ENCODE data around the gene CNTN1.
"Not testable (repeated sequence)": the region's sequence is repeated elsewhere in the genome, so short reads cannot be mapped to it uniquely, and the experiment has no call there.

CNTN1 gene

DNA sequence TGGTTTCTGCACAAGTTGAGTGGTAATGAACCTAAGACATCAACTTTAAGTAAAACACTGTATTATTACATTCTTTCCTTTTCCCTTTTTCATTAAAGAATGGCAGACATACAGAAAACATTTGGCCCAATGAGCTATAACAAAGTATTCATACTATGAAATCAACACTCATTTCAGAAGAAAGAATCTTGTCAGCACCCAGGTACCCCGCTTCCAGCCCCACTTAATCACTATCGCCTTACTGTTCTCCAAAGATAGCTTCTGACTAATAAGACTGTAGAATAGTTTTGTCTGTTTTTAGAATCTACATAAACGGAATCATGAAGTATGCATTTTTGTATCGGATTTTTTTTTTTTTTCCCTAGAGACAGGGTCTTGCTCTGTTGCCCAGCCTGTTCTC lies 9.5 kb downstream of the CNTN1 start:
- DNase-seq (ENCODE audit: low spot score): no peak

DNA sequence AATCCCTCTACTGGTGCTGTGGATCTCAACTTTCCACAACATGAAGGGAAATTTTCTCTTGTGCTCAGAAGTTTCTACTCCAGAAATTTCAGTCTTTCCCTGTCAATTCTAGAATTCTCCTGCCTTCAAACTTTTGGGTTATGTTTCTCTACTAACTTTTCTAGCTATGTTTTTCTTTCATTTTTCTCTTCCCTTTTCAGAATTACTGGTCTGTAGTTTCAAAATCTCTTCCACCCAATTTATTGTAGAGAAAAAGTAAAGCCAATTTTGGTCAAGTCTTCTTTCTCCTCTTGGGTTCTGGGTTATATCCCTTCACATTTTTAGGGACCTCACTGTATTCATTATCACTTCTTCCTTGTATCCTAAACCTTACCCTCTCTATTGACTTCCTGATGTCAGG lies 18.9 kb downstream of the CNTN1 start:
- no peak for DNase-seq (ENCODE audit: low spot score)

DNA sequence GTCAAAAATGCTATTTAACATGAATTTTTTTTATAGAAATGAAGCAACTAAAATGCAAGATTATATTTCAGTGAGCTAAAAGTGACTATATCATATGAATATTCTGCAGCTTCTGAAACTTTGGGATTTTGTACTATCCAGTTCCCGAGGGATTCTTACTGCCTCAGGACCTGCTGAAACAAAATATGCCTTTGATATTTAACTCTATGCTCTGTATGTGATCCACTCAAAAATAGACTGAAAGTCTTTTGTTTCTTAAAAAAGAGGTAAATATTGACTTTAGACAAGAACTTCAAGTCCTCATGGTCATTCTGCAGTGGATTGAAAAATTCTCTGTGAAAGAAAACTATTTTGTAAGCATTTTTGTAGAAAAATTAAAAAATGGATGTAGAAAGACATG lies 22.4 kb downstream of the CNTN1 start:
- no peak for DNase-seq (ENCODE audit: low spot score)

GRCh38 chr12:40716037-40716436 lies 23.8 kb downstream of the CNTN1 start:
- no peak for DNase-seq (ENCODE audit: low spot score)

DNA sequence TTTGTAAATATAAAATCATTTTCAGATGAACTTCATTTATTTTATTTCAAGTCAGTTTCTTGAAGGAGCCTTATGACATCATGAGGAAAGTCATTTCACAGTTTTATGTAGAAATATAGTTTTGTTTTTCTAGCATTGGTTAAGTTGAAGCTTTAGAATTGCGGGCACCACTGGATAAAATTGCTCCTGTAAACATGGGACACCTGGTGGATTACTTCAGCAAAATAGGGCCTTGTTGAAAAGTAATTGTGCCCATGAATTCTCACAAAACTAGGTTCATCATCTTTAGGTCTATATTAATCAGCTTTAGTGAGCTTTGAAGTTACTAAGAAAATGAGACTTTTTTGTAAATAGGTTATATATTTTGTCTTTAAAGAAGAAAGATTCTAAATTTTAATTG lies 25.3 kb downstream of the CNTN1 start:
- no peak for DNase-seq (ENCODE audit: low spot score)

DNA sequence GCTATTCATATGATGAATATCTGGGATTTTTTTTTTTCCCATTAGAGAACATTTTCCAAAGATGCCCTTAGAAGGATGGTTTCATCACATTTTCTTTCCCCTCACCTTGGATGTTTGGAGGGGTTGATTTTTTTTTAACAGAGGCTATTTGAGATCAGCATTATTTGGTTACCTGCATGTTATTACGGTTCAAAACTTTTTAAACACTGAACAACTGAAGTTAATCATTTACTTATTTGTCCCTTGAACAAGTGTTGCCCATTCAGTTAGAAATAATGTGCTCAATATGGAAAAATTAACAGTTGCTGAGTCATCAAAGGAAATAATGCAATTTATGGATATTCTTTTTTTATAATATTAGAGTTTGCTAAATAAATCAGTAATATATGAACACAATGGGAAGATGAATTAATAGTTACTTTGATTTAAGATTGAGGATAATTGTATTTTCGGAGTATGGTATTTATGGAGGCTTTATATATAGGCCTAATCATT lies 26.7 kb downstream of the CNTN1 start:
- DNase-seq (ENCODE audit: low spot score): no peak

- DNase-seq (ENCODE audit: low spot score): no peak
These were observed 30.8 kb downstream of the CNTN1 start for GRCh38 chr12:40723001-40723400.

DNA sequence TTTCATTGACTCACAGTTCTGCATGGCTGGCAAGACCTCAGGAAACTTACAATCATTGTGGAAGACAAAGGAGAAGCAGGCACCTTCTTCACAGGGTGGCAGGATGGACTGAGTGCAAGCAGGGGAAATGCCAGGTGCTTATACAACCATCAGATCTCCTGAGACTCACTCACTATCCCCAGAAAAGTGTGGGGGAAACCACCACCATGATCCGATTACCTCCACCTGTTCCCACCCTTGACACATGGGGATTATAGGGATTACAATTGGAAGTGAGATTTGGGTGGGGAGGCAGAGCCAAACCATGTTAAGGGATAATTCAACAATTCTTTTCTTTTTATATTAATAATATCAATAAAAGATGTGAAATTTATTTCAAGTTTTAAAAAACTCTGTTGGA lies 34.1 kb downstream of the CNTN1 start:
- no peak for DNase-seq (ENCODE audit: low spot score)

DNA sequence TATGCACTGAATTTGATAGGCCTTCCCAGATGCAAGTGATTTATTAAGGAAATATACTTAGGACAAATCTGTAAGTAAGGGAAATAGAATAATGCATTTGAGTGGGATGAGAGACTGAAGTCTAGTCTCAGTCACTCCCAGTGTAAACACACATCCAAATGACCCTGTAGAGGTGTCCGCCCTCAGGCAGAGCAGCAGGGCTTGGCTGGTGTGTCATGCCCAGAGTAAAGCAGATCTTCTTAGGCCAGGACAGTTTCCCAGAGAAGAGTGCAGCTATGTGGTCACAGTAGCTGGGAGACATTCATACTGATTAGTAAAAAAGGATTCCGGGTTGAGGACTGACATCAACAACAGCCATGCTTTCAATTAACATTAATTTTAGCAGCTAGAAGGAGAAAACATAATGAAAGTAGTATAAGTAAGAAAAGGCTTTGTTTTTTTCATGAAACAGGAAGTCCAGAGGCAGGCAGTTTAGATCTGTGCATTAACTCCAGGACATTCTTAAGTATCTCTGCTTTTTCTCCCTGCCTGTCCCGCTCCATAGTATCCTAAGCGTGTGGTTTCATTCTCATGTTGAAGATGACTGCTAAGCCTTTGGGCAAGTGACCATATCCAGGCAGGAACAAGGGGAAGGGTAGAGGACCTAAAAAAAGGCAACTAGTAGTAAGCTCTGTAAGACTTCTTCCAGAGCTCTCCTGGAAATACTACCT lies 35.7 kb downstream of the CNTN1 start:
- no peak for DNase-seq (ENCODE audit: low spot score)

DNA sequence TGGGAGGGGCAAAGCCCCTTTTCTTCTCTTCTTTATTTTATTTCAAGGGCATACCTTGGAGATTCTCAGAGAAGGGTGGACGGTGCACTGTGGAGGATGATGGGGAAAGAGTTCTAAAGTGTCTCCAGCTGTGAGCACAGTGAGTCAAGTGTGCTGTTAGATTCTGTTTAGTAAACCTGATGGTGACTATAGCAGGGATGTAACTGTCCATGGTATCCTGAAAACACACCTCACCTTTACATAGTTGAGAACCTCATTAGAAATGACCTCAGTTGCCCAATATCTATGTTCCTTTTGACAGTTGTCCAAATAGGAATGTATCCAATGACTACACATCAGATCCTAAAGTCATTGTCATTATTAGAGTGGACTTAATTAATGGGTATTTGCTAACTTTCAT lies 38.0 kb downstream of the CNTN1 start:
- DNase-seq (ENCODE audit: low spot score): no peak

- no peak for DNase-seq (ENCODE audit: low spot score)
These were observed 41.6 kb downstream of the CNTN1 start for GRCh38 chr12:40733871-40734270.

DNA sequence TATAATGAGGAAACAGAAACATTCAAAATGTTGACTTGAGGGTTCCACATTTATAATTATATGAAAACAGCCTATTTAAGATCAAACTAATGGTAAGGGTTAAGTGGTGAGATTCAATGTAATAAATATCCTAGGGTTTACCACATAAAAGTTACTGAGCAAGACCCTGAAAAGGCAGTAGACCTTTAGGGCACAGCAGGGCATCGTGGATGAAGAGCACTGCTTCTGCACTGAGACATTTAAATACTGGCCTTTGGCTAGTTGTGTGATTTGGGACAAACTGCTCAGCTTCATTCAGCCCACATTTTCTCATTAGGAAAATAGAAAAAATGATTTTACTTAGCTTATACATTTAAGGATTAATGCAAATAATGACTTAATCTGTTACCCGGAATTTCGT lies 42.0 kb downstream of the CNTN1 start:
- DNase-seq (ENCODE audit: low spot score): no peak

DNA sequence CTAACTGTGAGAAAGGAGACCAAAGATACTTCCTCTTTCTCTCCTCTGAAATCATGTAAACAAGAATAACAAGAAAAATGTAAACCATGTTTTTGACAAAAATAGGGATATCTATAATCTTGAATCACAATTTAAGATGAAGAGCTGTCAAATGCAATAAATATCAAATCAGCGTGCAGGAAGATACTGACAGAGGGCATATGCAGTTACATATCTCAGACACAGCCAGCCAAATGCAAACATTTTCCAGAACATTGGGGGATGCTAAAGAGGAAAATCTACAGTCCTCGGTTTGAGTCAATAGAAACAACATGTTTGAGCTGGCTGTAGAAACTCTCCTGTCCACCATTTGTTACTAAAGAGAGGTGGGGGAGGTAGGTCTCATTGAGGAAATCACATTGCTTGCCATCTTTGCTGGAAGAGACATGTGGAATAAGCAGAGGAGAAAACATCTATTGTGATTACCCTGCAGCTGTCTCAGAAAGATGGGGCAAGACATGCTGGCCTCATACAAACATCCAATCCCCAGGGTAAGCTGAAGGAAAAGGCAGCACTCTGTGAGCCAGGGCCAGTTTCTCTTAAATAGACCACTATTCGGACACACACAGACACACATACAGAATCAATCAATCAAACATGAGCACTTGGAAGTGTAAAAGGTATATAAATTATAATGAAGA lies 43.5 kb downstream of the CNTN1 start:
- no peak for DNase-seq (ENCODE audit: low spot score)

- not testable (repeated sequence) for DNase-seq (ENCODE audit: low spot score)
These were observed 45.2 kb downstream of the CNTN1 start for GRCh38 chr12:40737416-40737815.

DNA sequence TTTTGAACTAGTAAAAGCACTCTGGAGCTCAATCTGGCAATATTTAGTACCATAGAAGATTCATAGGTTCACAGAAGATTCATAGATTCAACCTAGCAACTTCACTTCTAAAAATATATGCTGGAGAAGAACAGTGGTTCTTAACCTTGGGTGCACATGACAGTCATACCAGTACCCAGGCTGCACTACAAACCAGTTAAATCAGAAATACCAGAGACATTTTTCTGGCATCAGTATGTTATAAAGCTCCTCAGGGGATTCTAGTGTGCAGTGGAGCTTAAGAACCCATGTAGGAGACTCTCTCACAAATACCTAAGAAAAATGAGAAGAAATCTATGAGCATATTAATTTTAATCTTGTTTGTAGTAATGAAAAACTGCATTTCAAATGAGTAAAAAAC lies 46.6 kb downstream of the CNTN1 start:
- DNase-seq (ENCODE audit: low spot score): no peak

GRCh38 chr12:40742041-40742440 lies 49.8 kb downstream of the CNTN1 start:
- DNase-seq (ENCODE audit: low spot score): no peak

GRCh38 chr12:40745386-40745785 lies 53.1 kb downstream of the CNTN1 start:
- no peak for DNase-seq (ENCODE audit: low spot score)

- no peak for DNase-seq (ENCODE audit: low spot score)
These were observed 57.6 kb downstream of the CNTN1 start for GRCh38 chr12:40749863-40750262.

- no peak for DNase-seq (ENCODE audit: low spot score)
These were observed 59.8 kb downstream of the CNTN1 start for GRCh38 chr12:40752011-40752410.

GRCh38 chr12:40760821-40761220 lies 68.6 kb downstream of the CNTN1 start:
- DNase-seq (ENCODE audit: low spot score): no peak

- no peak for DNase-seq (ENCODE audit: low spot score)
These were observed 69.8 kb downstream of the CNTN1 start for GRCh38 chr12:40762072-40762471.

DNA sequence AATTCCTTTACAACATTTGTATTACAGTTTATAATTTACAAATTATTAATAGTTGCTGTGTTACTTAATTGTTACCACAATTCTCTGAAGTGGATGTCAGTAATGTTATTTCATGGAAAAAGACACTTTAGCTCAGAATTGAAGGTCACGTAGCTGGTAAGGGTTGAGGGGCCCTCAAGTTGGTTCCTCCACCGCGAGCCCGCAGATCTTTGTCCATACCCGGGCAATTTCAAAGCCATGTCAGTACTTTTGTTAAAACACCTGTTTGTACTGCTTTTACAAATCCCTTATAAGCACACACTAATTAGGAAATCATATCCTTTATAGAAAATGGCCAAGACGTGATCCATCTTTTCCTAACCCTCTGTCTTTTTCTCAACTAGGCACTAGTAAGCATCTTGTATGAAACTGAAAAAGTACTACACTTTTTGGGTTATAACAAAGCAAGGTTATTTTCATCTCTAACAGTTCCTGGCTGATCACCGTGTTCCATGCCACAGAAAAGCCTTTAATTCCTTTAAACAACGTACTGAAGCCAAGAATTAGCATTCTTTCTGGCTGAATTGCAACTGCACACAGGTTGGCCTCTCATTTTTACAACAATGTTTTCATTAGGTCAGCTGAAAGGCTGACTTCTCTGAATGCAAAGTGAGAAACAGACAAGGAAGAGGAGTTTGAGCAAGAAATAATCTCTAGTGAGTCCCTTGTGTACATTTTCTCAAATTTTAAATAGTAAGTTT lies 76.1 kb downstream of the CNTN1 start:
- DNase-seq (ENCODE audit: low spot score): no peak

GRCh38 chr12:40769846-40770245 lies 77.6 kb downstream of the CNTN1 start:
- no peak for DNase-seq (ENCODE audit: low spot score)

Data from AG20443 (cell line).